HepG2 (cell line): ENCODE results near the gene EBF4. TPM values are rescaled to one million over a fixed set of nuclear protein-coding genes. Genes with fewer than 3 reads are reported as not detected.

Experiments
- AGO2 ChIP-seq: fragments of 200-400 bp; formaldehyde crosslinking; optimal IDR thresholded peaks from 2 replicates; pipeline ENCODE3; 2017; ENCODE audit warnings: mild to moderate bottlenecking, low read depth, low read length, moderate library complexity
- CAMTA2 ChIP-seq: sonication (generic); formaldehyde crosslinking; IDR thresholded peaks from 2 replicates; pipeline ENCODE4 v1.4.0; 2020; ENCODE audit warnings: mild to moderate bottlenecking, missing genetic modification reagents, borderline replicate concordance
- E2F1 ChIP-seq: sonication (generic); formaldehyde crosslinking; IDR thresholded peaks from 2 replicates; pipeline ENCODE4 v1.5.0; 2020; ENCODE audit warnings: missing genetic modification reagents
- HNF1B ChIP-seq: sonication (generic); formaldehyde crosslinking; IDR thresholded peaks from 2 replicates; pipeline ENCODE4 v1.5.1; 2020; ENCODE audit warnings: mild to moderate bottlenecking, moderate library complexity, missing genetic modification reagents
- HOXA5 ChIP-seq: sonication (generic); formaldehyde crosslinking; IDR thresholded peaks from 2 replicates; pipeline ENCODE4 v1.4.0; 2020; ENCODE audit warnings: missing genetic modification reagents
- IKZF1 ChIP-seq: fragments of 450-650 bp; IDR thresholded peaks from 2 replicates; pipeline ENCODE4 v1.7.1; 2016
- IRF9 ChIP-seq: sonication (generic); formaldehyde crosslinking; IDR thresholded peaks from 2 replicates; pipeline ENCODE4 v1.8.0; 2022; ENCODE audit warnings: missing genetic modification reagents, mild to moderate bottlenecking, borderline replicate concordance
- PRMT3 ChIP-seq: sonication (generic); formaldehyde crosslinking; IDR thresholded peaks from 2 replicates; pipeline ENCODE4 v1.8.1; 2022; ENCODE audit warnings: low read depth, mild to moderate bottlenecking, moderate library complexity, missing genetic modification reagents, borderline replicate concordance
- REST ChIP-seq, 2 experiments: IDR thresholded peaks; 2 replicates each; pipeline ENCODE4 v1.6.1; 2011 to 2012; ENCODE audit warnings: low read length in 2 of 2, borderline replicate concordance in 1 of 2, low read depth in 1 of 2, mild to moderate bottlenecking in 1 of 2, moderate library complexity in 1 of 2
- SALL2 ChIP-seq: sonication (generic); formaldehyde crosslinking; IDR thresholded peaks from 2 replicates; pipeline ENCODE4 v1.8.1; 2023; ENCODE audit warnings: mild to moderate bottlenecking, missing genetic modification reagents, inconsistent platforms
- SNRNP70 ChIP-seq: fragments of 200-400 bp; formaldehyde crosslinking; IDR thresholded peaks from 2 replicates; pipeline ENCODE4 v1.6.1; 2017; ENCODE audit warnings: mild to moderate bottlenecking, low read depth, low read length, moderate library complexity
- SRSF4 ChIP-seq: fragments of 200-400 bp; formaldehyde crosslinking; IDR thresholded peaks from one replicate; pipeline ENCODE4 v1.6.1; 2018; ENCODE audit warnings: mild to moderate bottlenecking, low read depth, low read length, moderate library complexity; ENCODE audit not compliant: poor library complexity, severe bottlenecking
- TCF7L2 ChIP-seq: IDR thresholded peaks from 2 replicates; pipeline ENCODE4 v1.6.1; 2011; ENCODE audit warnings: mild to moderate bottlenecking, low read depth, low read length, moderate library complexity
- U2AF2 ChIP-seq: fragments of 200-400 bp; formaldehyde crosslinking; IDR thresholded peaks from 2 replicates; pipeline ENCODE4 v1.6.1; 2017; ENCODE audit warnings: low read depth, mild to moderate bottlenecking, low read length
- ZBED4 ChIP-seq: sonication (generic); formaldehyde crosslinking; IDR thresholded peaks from 2 replicates; pipeline ENCODE4 v1.4.0; 2020; ENCODE audit warnings: missing genetic modification reagents, borderline replicate concordance
- ZMYM3 ChIP-seq: sonication (generic); formaldehyde crosslinking; IDR thresholded peaks from 2 replicates; pipeline ENCODE4 v1.5.1; 2020; ENCODE audit warnings: mild to moderate bottlenecking, missing genetic modification reagents
- ZNF296 ChIP-seq: sonication (generic); formaldehyde crosslinking; conservative IDR thresholded peaks from 2 replicates; pipeline ENCODE4 v1.5.0; 2020; ENCODE audit warnings: mild to moderate bottlenecking, missing genetic modification reagents
- ZNF607 ChIP-seq: sonication (generic); formaldehyde crosslinking; IDR thresholded peaks from 2 replicates; pipeline ENCODE4 v1.5.1; 2020; ENCODE audit warnings: missing genetic modification reagents, mild to moderate bottlenecking, borderline replicate concordance
- polyA plus RNA-seq, 8 experiments: library from polyadenylated mRNA; depleted of rRNA in 3 of 8; stranded (reverse) in 7 of 8; unstranded in 1 of 8; fragments of >200 nt; fragmentation: Illumina TruSeq in 4 of 8; extraction: Trizol in 4 of 8; gene quantifications; 2 replicates each; pipeline versions ENCODE4 v1.2.1 to v1.2.3, GENCODE V29; 2011 to 2016; ENCODE audit warnings: low read depth in 4 of 8, missing spikeins in 1 of 8, mixed read lengths in 1 of 8; ENCODE audit not compliant: insufficient read depth in 1 of 8
- total RNA-seq, 5 experiments: library from RNA; depleted of rRNA; stranded (reverse); fragments of >200 nt; fragmentation: Illumina TruSeq; extraction: Trizol; gene quantifications; 2 replicates each; pipeline ENCODE4 v1.2.3, GENCODE V29; 2016; ENCODE audit warnings: low read depth in 1 of 5

The EBF4 gene
- total and polyA plus RNA-seq, 2 of the 13 experiments (the other 11 are each of a cell fraction or from before 2014, with no cell fraction given) = 0.84 to 2.2 TPM

GRCh38 chr20:2742934-2743559, 50.5 kb downstream of the EBF4 start (continued):
- peak; percentile 77 for TF ChIP-seq HNF1B
- TF ChIP-seq IRF9 (CRISPR knock-in tag) = no peak
- no peak for TF ChIP-seq HOXA5 (CRISPR knock-in tag)
- TF ChIP-seq TCF7L2 = no peak
- no peak for TF ChIP-seq SNRNP70
- TF ChIP-seq AGO2 = no peak
- TF ChIP-seq CAMTA2 (CRISPR knock-in tag) = no peak
- no peak for TF ChIP-seq IKZF1
- TF ChIP-seq PRMT3 (CRISPR knock-in tag) = no peak
- no peak for TF ChIP-seq E2F1 (CRISPR knock-in tag)
- TF ChIP-seq SALL2 (CRISPR knock-in tag) = no peak
- no peak for TF ChIP-seq ZMYM3 (CRISPR knock-in tag)
- TF ChIP-seq SRSF4 = no peak
- TF ChIP-seq ZNF607 (CRISPR knock-in tag) = 0 out of 2 replicates have a peak, but pooled peaks have one; percentile 22
- no peak for TF ChIP-seq U2AF2
- no peak for TF ChIP-seq REST (IDR thresholded peaks at IDR 0.05; ENCODE audit: borderline replicate concordance in 1 of 2, low read depth in 1 of 2, low read length in 2 of 2)
- no peak for TF ChIP-seq ZNF296 (CRISPR knock-in tag)
- no peak for TF ChIP-seq ZBED4
